Measurements from ENCODE around the gene ONECUT1. TPM values are rescaled to one million over a fixed set of nuclear protein-coding genes. Genes with fewer than 3 reads are reported as not detected.
A peak's percentile ranks its signal among the peaks of the same experiment; 100 is the strongest.

The ONECUT1 gene
- total RNA-seq, 1 experiment from 2014 or later, result 35.9 TPM

DNA sequence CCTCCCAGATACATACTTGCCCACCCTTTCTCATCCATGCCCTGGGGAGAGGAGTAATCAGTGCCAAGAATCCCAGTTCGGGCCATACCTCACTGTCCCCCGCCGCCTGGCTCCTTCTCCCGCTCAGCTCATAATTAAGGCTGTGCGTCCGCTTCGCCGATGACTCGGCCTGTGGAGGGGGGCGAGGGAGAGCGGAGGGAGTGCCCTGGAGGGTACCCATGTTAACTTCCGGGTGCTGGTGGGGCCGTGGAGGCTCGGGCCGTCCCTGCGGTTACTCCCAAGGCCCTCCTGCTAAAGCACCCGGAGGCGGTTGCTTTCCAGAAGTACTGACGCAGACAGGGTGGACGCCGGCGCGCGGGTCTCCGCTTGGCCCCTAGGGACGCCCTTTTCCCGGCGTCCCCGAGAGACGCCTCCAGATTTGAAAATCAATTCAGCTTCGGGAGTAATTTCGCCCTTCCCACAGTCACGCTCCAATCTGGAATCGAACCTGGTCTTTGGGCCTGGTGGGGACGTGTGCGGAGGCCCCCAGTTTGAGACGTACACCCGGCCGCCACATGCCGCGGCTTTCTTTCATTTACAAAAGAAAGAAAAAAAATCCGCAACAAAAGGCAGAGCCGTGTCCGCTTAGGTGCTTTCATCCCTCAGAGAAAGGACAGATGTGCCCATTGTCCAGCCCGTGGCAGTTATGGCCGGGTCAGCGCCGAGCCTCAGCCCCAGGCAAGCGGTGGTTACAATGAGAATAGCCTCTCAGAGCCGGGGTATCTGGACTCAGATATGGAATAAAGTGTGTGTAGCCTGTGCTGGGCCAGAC lies 1.0 kb upstream of the ONECUT1 start:
- ChIA-PET CTCF (interaction anchor here (0.6 to 8.5 kb wide), 8 partner anchors 6 to 406 kb away, joined by 3 to 104 read pairs (median 4); no protein-coding TSS in a partner anchor), POLR2A (interaction anchor here (0.6 to 2.5 kb wide), 3 partner anchors 8 to 67 kb away, joined by 3 to 18 read pairs (median 3); no protein-coding TSS in a partner anchor)
- DNase-seq (ENCODE audit: low spot score) (peak; percentile 69), ATAC-seq (peak; percentile 18)
- TF ChIP-seq MLX (CRISPR knock-in tag; IDR thresholded peaks at IDR 0.05), result no peak
- peak; percentile 43; the same call in 1 of the 2 replicates for TF ChIP-seq HMGXB4 (CRISPR knock-in tag; IDR thresholded peaks at IDR 0.05)
- no peak for TF ChIP-seq IRF2 (CRISPR knock-in tag; IDR thresholded peaks at IDR 0.05; ENCODE audit: borderline replicate concordance, low read depth)
- TF ChIP-seq, protein P1, sequence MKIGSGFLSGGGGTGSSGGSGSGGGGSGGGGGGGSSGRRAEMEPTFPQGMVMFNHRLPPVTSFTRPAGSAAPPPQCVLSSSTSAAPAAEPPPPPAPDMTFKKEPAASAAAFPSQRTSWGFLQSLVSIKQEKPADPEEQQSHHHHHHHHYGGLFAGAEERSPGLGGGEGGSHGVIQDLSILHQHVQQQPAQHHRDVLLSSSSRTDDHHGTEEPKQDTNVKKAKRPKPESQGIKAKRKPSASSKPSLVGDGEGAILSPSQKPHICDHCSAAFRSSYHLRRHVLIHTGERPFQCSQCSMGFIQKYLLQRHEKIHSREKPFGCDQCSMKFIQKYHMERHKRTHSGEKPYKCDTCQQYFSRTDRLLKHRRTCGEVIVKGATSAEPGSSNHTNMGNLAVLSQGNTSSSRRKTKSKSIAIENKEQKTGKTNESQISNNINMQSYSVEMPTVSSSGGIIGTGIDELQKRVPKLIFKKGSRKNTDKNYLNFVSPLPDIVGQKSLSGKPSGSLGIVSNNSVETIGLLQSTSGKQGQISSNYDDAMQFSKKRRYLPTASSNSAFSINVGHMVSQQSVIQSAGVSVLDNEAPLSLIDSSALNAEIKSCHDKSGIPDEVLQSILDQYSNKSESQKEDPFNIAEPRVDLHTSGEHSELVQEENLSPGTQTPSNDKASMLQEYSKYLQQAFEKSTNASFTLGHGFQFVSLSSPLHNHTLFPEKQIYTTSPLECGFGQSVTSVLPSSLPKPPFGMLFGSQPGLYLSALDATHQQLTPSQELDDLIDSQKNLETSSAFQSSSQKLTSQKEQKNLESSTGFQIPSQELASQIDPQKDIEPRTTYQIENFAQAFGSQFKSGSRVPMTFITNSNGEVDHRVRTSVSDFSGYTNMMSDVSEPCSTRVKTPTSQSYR (CRISPR knock-in tag; IDR thresholded peaks at IDR 0.05), result no peak
- TF ChIP-seq, protein P2, sequence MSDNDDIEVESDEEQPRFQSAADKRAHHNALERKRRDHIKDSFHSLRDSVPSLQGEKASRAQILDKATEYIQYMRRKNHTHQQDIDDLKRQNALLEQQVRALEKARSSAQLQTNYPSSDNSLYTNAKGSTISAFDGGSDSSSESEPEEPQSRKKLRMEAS (CRISPR knock-in tag; IDR thresholded peaks at IDR 0.05), result peak; percentile 18; the same call in 1 of the 2 replicates
- 0 out of 2 replicates have a peak, but pooled peaks have one; percentile 13 for TF ChIP-seq CREM (CRISPR knock-in tag; IDR thresholded peaks at IDR 0.05)
- TF ChIP-seq MXD4 (CRISPR knock-in tag; IDR thresholded peaks at IDR 0.05; ENCODE audit: borderline replicate concordance), result no peak
- H3K4me1 Mint-ChIP-seq, result peaks cover 79% of the 10 kb centered on the region
- peaks cover 94% of the 10 kb centered on the region for H3K27me3 Mint-ChIP-seq (ENCODE audit: low read depth)
- H3K9me3 Mint-ChIP-seq, result no peaks in the 10 kb centered on the region
- H3K27ac Mint-ChIP-seq, result 0 out of 2 replicates have a peak overlapping the region, but pooled peaks have one; percentile 32
- H3K4me3 Mint-ChIP-seq, result peak overlapping the region; percentile 71
- peaks cover 16% of the 10 kb centered on the region for H3K36me3 Mint-ChIP-seq

GRCh38 chr15:52789601-52790168 lies 451 bp downstream of the ONECUT1 start:
- Mint-ChIP-seq H3K27ac (no peak overlapping the region), H3K27me3 (ENCODE audit: low read depth) (peaks cover 94% of the 10 kb centered on the region), H3K36me3 (peaks cover 16% of the 10 kb centered on the region), H3K4me3 (peak overlapping the region; percentile 81), H3K9me3 (no peaks in the 10 kb centered on the region), H3K4me1 (peaks cover 78% of the 10 kb centered on the region)
- ATAC-seq, result no peak
- TF ChIP-seq NR1H2 (CRISPR knock-in tag; IDR thresholded peaks at IDR 0.05) (no peak), TCF7 (CRISPR knock-in tag; IDR thresholded peaks at IDR 0.05; ENCODE audit: low read depth) (0 out of 2 replicates have a peak, but pooled peaks have one; percentile 12), SOX15 (CRISPR knock-in tag; IDR thresholded peaks at IDR 0.05) (no peak), RELA (CRISPR knock-in tag; IDR thresholded peaks at IDR 0.05; ENCODE audit: borderline replicate concordance) (no peak)
- TF ChIP-seq, protein P3, sequence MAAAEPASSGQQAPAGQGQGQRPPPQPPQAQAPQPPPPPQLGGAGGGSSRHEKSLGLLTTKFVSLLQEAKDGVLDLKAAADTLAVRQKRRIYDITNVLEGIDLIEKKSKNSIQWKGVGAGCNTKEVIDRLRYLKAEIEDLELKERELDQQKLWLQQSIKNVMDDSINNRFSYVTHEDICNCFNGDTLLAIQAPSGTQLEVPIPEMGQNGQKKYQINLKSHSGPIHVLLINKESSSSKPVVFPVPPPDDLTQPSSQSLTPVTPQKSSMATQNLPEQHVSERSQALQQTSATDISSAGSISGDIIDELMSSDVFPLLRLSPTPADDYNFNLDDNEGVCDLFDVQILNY (CRISPR knock-in tag; IDR thresholded peaks at IDR 0.05), result no peak
- TF ChIP-seq, protein P4, sequence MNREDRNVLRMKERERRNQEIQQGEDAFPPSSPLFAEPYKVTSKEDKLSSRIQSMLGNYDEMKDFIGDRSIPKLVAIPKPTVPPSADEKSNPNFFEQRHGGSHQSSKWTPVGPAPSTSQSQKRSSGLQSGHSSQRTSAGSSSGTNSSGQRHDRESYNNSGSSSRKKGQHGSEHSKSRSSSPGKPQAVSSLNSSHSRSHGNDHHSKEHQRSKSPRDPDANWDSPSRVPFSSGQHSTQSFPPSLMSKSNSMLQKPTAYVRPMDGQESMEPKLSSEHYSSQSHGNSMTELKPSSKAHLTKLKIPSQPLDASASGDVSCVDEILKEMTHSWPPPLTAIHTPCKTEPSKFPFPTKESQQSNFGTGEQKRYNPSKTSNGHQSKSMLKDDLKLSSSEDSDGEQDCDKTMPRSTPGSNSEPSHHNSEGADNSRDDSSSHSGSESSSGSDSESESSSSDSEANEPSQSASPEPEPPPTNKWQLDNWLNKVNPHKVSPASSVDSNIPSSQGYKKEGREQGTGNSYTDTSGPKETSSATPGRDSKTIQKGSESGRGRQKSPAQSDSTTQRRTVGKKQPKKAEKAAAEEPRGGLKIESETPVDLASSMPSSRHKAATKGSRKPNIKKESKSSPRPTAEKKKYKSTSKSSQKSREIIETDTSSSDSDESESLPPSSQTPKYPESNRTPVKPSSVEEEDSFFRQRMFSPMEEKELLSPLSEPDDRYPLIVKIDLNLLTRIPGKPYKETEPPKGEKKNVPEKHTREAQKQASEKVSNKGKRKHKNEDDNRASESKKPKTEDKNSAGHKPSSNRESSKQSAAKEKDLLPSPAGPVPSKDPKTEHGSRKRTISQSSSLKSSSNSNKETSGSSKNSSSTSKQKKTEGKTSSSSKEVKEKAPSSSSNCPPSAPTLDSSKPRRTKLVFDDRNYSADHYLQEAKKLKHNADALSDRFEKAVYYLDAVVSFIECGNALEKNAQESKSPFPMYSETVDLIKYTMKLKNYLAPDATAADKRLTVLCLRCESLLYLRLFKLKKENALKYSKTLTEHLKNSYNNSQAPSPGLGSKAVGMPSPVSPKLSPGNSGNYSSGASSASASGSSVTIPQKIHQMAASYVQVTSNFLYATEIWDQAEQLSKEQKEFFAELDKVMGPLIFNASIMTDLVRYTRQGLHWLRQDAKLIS (CRISPR knock-in tag; IDR thresholded peaks at IDR 0.05; ENCODE audit: borderline replicate concordance), result 0 out of 2 replicates have a peak, but pooled peaks have one; percentile 0
- ChIA-PET POLR2A (interaction anchor here (1.1 kb wide), 1 partner anchor 69 kb away, joined by 3 read pairs; no protein-coding TSS in a partner anchor), CTCF (interaction anchor here (0.6 to 8.5 kb wide), 5 partner anchors 8 to 291 kb away, joined by 3 to 104 read pairs (median 4); no protein-coding TSS in a partner anchor)
- DNase-seq (ENCODE audit: low spot score), result no peak
